Ascending aorta (tissue), 2 donors: ENCODE results near the gene MYO9A. TPM values are rescaled to one million over a fixed set of nuclear protein-coding genes. Genes with fewer than 3 reads are reported as not detected.

ENCODE experiments used
- DNase-seq, 2 donors: peaks; one replicate each; pipeline ENCODE4 v3.0.0-alpha.2; 2019; ENCODE audit warnings: low spot score in 2 of 2
- H3K27ac ChIP-seq, 2 donors: fragments of 200-600 bp; sonication (generic); one replicate each; pipeline ENCODE4 v1.5.1; 2016 to 2017; ENCODE audit warnings: mild to moderate bottlenecking in 1 of 2
- H3K27me3 ChIP-seq: fragments of 200-600 bp; sonication (generic); one replicate; pipeline ENCODE4 v1.5.1; 2017
- H3K36me3 ChIP-seq, 2 donors: fragments of 200-600 bp; sonication (generic); one replicate each; pipeline ENCODE4 v1.5.1; 2016
- H3K4me1 ChIP-seq, 2 donors: fragments of 200-600 bp; sonication (generic); one replicate each; pipeline ENCODE4 v1.5.1; 2016 to 2017; ENCODE audit warnings: mild to moderate bottlenecking in 1 of 2
- H3K4me3 ChIP-seq, 2 donors: fragments of 200-600 bp; sonication (generic); one replicate each; pipeline ENCODE4 v1.5.1; 2016 to 2017; ENCODE audit warnings: mild to moderate bottlenecking in 1 of 2
- H3K9me3 ChIP-seq, 2 donors: fragments of 200-600 bp; sonication (generic); one replicate each; pipeline ENCODE4 v1.5.1; 2016
- CTCF ChIP-seq, 3 experiments: fragments of 200-600 bp in 2 of 3; fragments of 450-650 bp in 1 of 3; sonication (generic) in 2 of 3; IDR thresholded peaks; one replicate each; pipeline ENCODE4 v1.5.1; 2016 to 2019; ENCODE audit warnings: antibody characterized with exemption in 3 of 3, mild to moderate bottlenecking in 1 of 3, moderate library complexity in 1 of 3
- intact Hi-C: fragments of 100-400 bp; cut with DNase I; formaldehyde crosslinking; loops from one replicate; pipeline ENCODE4 v1.15.1; 2023
- total RNA-seq: library from RNA; depleted of rRNA; stranded (reverse); fragments of >200 nt; gene quantifications from one replicate; pipeline ENCODE4 v1.1.0, GENCODE V29; 2016

Gene MYO9A
- total RNA-seq, 1 donor from 2014 or later = 128 TPM

GRCh38 chr15:71821547-71822129 lies 296.3 kb downstream of the MYO9A start:
- no peak for DNase-seq
- H3K4me1 ChIP-seq = no peaks in the 10 kb centered on the region
- TF ChIP-seq CTCF (IDR thresholded peaks at IDR 0.05) = no peak
- peaks cover 10 to 37% of the 10 kb centered on the region in 2 donors for H3K9me3 ChIP-seq
- H3K27me3 ChIP-seq = no peaks in the 10 kb centered on the region
- intact Hi-C loops = no loop called here
- H3K27ac ChIP-seq = no peak overlapping the region
- peaks cover 19 to 45% of the 10 kb centered on the region in 2 donors for H3K36me3 ChIP-seq
- H3K4me3 ChIP-seq = no peak overlapping the region

- H3K4me1 ChIP-seq = no peaks in the 10 kb centered on the region
- H3K36me3 ChIP-seq = peaks cover 11 to 36% of the 10 kb centered on the region in 2 donors
- H3K9me3 ChIP-seq = peaks cover 10 to 37% of the 10 kb centered on the region in 2 donors
- H3K27me3 ChIP-seq = no peaks in the 10 kb centered on the region
- H3K27ac ChIP-seq = no peak overlapping the region
- no peak overlapping the region for H3K4me3 ChIP-seq
- no peak for TF ChIP-seq CTCF (IDR thresholded peaks at IDR 0.05)
- intact Hi-C loops = no loop called here
- DNase-seq = no peak
These were observed 297.8 kb downstream of the MYO9A start for GRCh38 chr15:71820127-71820526.

- Histone ChIP-seq H3K4me1 (no peaks in the 10 kb centered on the region), H3K4me3 (no peak overlapping the region), H3K36me3 (peaks cover 5 to 9% of the 10 kb centered on the region in 2 donors), H3K9me3 (peaks cover 10 to 24% of the 10 kb centered on the region in 2 donors), H3K27me3 (no peaks in the 10 kb centered on the region), H3K27ac (no peak overlapping the region)
- intact Hi-C loops = no loop called here
- no peak for DNase-seq
- no peak for TF ChIP-seq CTCF (IDR thresholded peaks at IDR 0.05)
These were observed 300.6 kb downstream of the MYO9A start for GRCh38 chr15:71817351-71817750.

GRCh38 chr15:71815301-71815700 lies 302.6 kb downstream of the MYO9A start:
- Histone ChIP-seq H3K4me3 (no peak overlapping the region), H3K9me3 (peaks cover 0 to 8% of the 10 kb centered on the region in 2 donors), H3K4me1 (no peaks in the 10 kb centered on the region), H3K36me3 (no peaks in the 10 kb centered on the region), H3K27ac (no peak overlapping the region), H3K27me3 (no peaks in the 10 kb centered on the region)
- DNase-seq = no peak
- TF ChIP-seq CTCF (IDR thresholded peaks at IDR 0.05) = no peak
- intact Hi-C loops = no loop called here

GRCh38 chr15:71813723-71814470 lies 304.1 kb downstream of the MYO9A start:
- Histone ChIP-seq H3K36me3 (no peaks in the 10 kb centered on the region), H3K9me3 (no peaks in the 10 kb centered on the region), H3K27me3 (no peaks in the 10 kb centered on the region), H3K4me3 (no peak overlapping the region), H3K27ac (no peak overlapping the region), H3K4me1 (no peaks in the 10 kb centered on the region)
- intact Hi-C loops = no loop called here
- no peak for DNase-seq
- no peak for TF ChIP-seq CTCF (IDR thresholded peaks at IDR 0.05)
